ENCODE data around the gene NUCKS1.
A peak's percentile ranks its signal among the peaks of the same experiment; 100 is the strongest.
"Not testable (repeated sequence)": the region's sequence is repeated elsewhere in the genome, so short reads cannot be mapped to it uniquely, and the experiment has no call there.

The NUCKS1 gene

GRCh38 chr1:205726619-205727125 is 23.3 kb downstream of the NUCKS1 start:
- DNase-seq, result no peak

- no peak for DNase-seq
Measured at GRCh38 chr1:205725514-205725913, 24.5 kb downstream of the NUCKS1 start.

- not testable (repeated sequence) for DNase-seq
Measured at GRCh38 chr1:205720740-205721139, 29.2 kb downstream of the NUCKS1 start.

GRCh38 chr1:205719762-205720161 is 30.2 kb downstream of the NUCKS1 start:
- no peak for DNase-seq

GRCh38 chr1:205719015-205719414 is 31.0 kb downstream of the NUCKS1 start:
- no peak for DNase-seq

- DNase-seq, result no peak
Measured at GRCh38 chr1:205716371-205717132, 33.4 kb downstream of the NUCKS1 start.

- no peak for DNase-seq
Measured at GRCh38 chr1:205715628-205716027, 34.4 kb downstream of the NUCKS1 start.

GRCh38 chr1:205714906-205715246 is 35.1 kb downstream of the NUCKS1 start:
- DNase-seq, result no peak

- no peak for DNase-seq
Measured at GRCh38 chr1:205714190-205714905, 35.6 kb downstream of the NUCKS1 start.

- peak; percentile 53 for DNase-seq
Measured at GRCh38 chr1:205711105-205712048, 38.6 kb downstream of the NUCKS1 start.

GRCh38 chr1:205710201-205711062 is 39.5 kb downstream of the NUCKS1 start:
- DNase-seq, result no peak

- no peak for DNase-seq
Measured at GRCh38 chr1:205709640-205710039, 40.3 kb downstream of the NUCKS1 start.

- no peak for DNase-seq
Measured at GRCh38 chr1:205709059-205709398, 41.0 kb downstream of the NUCKS1 start.

GRCh38 chr1:205706601-205707502 is 43.1 kb downstream of the NUCKS1 start:
- no peak for DNase-seq

- DNase-seq, result no peak
Measured at GRCh38 chr1:205704903-205705302, 45.1 kb downstream of the NUCKS1 start.

GRCh38 chr1:205703072-205703471 is 46.9 kb downstream of the NUCKS1 start:
- no peak for DNase-seq

- no peak for DNase-seq
Measured at GRCh38 chr1:205701891-205702290, 48.1 kb downstream of the NUCKS1 start.

GRCh38 chr1:205701420-205701819 is 48.6 kb downstream of the NUCKS1 start:
- no peak for DNase-seq

GRCh38 chr1:205700865-205701401 is 49.0 kb downstream of the NUCKS1 start:
- no peak for DNase-seq

- no peak for DNase-seq
Measured at GRCh38 chr1:205699416-205699815, 50.6 kb downstream of the NUCKS1 start.

- DNase-seq, result no peak
Measured at GRCh38 chr1:205698921-205699320, 51.1 kb downstream of the NUCKS1 start.
